Body of pancreas (tissue), 4 donors: ENCODE data around the gene AGAP1.

ENCODE experiments used
- POLR2A ChIP-seq, 3 donors: fragments of 450-650 bp; IDR thresholded peaks; one replicate each; pipeline ENCODE4 v1.6.1; 2016; ENCODE audit warnings: antibody characterized with exemption in 3 of 3, mild to moderate bottlenecking in 2 of 3
- TF ChIP-seq, protein P1 (sequence below), 7 experiments: fragments of 450-650 bp in 4 of 7; fragments of 200-600 bp in 3 of 7; sonication (generic) in 3 of 7; IDR thresholded peaks; one replicate each; pipeline ENCODE4 v1.5.1; 2016 to 2019; ENCODE audit warnings: antibody characterized with exemption in 7 of 7

DNA sequence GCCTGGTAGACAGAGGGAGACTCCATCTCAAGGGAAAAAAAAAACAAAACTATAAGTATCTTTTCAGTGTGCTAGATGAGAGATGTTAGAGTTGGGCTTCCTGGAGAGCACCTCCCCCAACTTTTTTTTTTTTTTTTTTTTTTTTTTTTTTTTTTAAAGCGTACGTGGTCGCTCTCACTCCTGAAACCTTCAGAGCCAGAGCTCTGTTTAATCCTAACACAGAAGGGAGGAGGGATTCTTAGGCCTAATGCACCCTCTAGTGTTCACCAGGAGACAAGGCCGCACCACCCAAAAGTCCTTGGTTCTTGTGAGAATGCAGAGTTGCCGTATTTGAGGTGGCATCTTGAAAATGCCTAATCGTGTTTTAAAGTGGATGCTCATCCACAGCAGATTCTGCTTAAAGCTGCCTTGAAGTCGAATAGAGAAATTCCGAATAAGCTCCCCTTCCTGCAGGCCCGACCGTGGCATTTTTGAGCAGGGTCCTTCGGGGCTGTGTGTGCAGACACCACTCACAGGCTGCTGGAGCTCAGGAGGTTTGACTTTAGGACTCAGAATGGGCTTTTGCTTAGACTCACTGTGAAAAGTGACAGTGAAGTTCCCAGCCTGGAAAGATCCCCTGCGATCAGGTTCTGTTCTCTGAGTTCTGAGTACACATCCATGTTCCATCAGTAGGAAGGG, 252.6 kb downstream of the AGAP1 start:
- TF ChIP-seq, protein P1, sequence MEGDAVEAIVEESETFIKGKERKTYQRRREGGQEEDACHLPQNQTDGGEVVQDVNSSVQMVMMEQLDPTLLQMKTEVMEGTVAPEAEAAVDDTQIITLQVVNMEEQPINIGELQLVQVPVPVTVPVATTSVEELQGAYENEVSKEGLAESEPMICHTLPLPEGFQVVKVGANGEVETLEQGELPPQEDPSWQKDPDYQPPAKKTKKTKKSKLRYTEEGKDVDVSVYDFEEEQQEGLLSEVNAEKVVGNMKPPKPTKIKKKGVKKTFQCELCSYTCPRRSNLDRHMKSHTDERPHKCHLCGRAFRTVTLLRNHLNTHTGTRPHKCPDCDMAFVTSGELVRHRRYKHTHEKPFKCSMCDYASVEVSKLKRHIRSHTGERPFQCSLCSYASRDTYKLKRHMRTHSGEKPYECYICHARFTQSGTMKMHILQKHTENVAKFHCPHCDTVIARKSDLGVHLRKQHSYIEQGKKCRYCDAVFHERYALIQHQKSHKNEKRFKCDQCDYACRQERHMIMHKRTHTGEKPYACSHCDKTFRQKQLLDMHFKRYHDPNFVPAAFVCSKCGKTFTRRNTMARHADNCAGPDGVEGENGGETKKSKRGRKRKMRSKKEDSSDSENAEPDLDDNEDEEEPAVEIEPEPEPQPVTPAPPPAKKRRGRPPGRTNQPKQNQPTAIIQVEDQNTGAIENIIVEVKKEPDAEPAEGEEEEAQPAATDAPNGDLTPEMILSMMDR (IDR thresholded peaks at IDR 0.05), result peak; percentile 62 to 90 (median 77)
- TF ChIP-seq POLR2A (IDR thresholded peaks at IDR 0.05), result no peak
